HG03103 (cell line): ENCODE results near the gene PRSS27.
"Not testable (repeated sequence)": the region's sequence is repeated elsewhere in the genome, so short reads cannot be mapped to it uniquely, and the experiment has no call there.

Source experiments
- ATAC-seq: cut with Tn5 transposase; IDR thresholded peaks from one replicate; pipeline ENCODE4 v1.9.1; 2021; ENCODE audit warnings: low read depth; ENCODE audit not compliant: unreplicated experiment

PRSS27 gene

GRCh38 chr16:2699791-2700600, 20.0 kb downstream of the PRSS27 start:
- no peak for ATAC-seq

GRCh38 chr16:2698965-2699750, 20.9 kb downstream of the PRSS27 start:
- no peak for ATAC-seq

DNA sequence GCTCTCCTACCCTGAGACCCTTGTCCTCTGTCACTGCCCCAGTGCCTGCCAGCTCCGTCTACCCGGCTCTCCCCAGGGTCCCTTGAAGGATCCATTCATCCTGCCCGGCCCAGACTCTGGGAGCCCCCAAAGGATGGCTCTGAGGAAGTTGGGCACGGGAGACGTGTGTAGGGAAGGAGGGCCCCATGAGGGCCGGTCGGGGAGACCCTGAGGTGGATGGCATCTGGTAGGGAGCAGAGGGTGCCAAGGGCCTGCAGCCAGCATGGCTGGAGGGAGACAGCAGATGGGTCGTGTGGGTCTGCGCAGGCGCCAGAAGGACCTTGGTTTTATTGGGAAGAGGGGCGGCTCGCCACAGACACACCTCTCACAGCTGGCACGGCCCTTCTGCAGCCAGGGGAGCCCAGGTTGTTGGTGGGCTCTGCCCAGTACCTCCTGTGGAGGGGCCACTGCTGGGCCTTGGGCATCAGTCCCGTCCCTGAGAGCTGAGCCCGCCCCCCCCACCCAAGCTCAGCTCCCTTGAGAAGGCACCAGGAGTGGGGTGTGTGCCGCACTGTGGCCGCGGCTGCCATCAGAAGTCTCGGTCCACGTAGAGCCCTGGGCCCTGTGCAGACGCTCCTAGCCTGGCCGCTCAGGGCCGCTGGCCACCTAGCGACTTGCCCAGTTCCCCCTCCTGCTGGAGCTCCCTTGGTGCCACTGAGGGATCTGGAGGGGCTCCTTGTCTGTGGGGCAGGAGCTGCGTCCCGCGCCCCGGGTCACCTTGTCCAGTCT, 21.7 kb downstream of the PRSS27 start:
- ATAC-seq: no peak

DNA sequence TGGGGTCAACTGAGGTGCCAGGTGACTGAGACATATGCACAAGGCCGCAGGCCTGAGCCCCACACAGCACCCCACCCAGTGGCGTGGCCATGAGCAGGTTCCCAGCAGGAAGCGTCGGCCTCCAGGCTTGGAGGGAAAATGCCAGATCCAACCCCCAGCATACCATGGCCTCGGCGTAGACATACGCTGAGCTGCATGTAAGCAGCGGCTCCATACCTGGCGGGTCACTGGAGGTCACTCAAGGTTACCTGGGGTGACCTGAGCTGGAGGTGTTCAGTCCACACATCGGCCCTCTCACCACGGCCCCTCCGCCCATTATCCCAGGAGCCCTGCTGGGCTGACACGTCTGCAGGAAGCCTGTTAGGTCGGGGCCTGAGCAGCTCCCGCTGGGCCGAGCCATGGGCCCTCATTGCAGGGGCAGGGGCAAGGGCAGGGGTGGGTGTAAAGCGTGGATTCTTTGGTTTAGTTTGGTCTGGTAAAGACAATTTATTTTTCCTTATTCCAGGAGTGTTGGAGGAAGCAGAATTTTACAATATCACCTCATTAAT, 22.5 kb downstream of the PRSS27 start:
- ATAC-seq: no peak

DNA sequence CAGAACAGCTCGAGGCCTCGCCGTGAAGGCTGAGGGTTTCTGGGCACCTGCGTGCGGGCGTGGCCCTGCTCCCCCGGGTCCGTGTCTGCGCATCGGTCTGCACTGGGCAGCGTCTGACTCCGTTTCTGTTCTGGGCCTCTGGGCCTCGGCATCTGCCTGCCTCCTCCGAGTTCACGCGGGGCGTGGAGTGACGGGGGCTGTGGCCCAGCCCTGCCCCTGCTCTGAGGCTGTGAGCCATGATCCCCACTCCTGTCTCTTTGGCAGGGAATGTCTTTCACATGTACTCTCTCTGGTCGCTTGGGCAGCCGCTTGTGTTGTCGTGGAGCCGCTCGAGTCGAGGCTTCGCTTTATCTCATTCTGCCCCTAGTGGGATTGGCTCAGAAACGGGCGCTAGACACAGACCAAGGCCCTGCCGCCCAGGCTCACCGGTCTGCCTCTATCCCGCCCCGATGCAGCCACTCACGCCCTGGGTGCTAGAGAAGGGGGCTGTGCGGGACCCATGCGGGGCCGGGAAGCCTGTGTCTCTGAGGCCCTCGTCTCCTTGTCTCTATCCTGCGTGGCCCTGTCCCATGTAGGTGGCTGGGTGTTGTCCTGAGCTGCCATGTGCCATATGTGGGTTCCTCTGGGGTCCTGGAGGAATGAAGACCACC, 23.3 kb downstream of the PRSS27 start:
- not testable (repeated sequence) for ATAC-seq

- no peak for ATAC-seq
These were observed 26.9 kb downstream of the PRSS27 start for GRCh38 chr16:2692948-2693651.

DNA sequence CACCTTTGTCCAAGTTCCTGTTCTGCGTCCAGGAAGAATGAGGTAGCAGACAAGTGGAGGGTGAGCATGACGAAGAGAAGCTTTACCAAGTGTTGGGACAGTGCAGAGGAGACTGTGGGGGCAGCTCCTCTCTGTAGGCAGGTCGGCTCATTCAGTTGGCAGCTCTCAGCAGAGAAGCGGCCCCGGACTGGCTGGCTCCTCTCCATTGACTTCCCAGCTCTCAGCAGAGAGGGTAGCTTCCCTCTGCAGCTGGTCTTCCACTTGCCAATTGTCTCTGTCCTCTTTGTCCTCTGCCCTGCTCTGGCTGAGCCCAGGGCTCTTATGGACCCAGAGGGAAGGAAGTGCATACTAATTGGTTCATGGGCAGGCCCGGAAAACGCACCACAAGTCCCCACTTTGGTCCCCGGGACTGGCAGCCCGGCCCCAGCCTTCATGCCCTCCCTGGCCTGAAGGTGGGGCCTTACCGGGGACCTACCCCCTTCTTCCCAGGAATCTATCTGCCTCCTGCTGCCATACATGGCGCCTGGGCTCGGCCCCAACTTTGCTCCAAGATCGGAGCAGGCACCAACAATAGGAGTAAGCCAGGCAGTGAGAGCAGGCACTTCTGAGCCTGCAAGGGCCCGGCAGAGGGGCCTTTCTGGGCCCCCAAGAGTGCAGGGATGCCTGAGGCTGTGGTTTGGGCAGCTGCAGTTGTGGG, 27.6 kb downstream of the PRSS27 start:
- ATAC-seq: no peak

DNA sequence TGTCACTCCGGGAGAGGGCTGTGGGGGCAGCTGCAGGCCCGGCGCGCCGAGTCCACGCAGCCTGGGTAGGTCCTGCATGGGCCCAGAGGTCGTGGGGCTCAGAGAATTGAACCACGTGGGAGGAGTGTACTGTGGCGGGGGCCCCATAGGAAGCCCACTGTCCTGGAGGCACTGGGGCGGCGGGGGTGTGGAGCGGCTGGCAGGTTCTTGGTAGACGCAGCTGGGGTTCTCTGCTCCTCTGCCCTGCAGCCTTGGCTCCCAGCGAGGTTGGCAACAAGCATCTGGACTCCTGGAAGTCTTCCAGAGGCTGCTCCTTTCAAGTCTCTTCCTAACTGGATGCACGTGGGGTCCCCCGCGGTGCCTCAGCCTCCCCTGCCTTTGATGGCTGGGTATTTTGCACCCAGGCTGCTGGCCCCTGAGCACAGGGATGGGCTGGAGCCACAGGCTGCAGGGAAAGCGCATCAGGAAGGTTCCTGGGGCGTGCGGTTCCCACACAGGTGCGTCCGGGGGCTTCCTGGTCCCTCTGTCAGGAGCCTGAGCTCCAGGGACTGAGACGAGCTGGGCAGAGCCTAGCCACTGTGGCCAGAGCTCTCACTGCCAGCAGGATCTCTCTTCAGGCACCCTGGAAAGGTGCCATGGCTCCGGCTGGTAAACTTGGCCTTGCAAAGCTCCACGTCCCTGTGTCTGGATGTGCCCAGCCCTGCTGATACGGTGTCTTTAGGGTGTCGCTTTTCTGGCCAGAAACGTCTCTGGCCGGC, 28.4 kb downstream of the PRSS27 start:
- ATAC-seq: no peak

DNA sequence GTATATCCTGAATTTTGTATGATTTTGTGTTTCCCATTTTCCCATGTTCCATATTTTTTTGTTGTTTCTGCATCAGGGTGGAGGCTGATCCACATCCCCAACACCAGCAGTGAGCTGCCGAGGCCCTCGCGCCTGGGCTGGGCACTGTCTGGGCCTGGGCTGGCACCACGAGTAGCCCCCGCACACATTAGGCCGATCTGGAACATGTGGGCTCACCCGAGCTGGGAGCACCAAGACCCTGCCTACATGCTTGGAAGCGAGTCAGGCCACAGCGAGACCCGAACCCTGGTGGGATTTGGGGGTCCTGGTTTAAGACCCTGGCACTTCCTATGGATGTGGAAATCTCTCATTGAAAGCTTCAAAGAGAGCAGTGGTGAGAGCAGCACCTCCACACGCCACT, 29.2 kb downstream of the PRSS27 start:
- no peak for ATAC-seq

GRCh38 chr16:2689968-2690801, 29.8 kb downstream of the PRSS27 start:
- no peak for ATAC-seq

DNA sequence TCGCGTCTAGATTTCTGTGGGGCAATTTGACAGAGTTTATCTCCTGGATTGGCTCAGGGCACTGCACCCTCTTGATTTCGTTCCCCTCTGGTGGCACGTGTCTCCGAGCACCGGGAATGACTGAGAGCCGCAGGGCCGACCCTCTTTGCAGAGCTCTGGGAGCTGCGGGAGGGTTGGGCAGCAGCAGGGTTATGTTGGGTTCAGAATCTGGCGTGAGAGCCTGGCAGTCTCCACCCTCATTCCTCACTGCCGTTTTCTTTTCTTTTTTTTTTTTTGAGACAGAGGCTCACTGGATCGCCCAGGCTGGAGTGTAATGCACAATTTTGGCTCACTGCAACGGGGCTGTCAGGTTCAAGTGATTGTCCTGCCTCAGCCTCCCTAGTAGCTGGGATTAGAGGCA, 30.6 kb downstream of the PRSS27 start:
- not testable (repeated sequence) for ATAC-seq

DNA sequence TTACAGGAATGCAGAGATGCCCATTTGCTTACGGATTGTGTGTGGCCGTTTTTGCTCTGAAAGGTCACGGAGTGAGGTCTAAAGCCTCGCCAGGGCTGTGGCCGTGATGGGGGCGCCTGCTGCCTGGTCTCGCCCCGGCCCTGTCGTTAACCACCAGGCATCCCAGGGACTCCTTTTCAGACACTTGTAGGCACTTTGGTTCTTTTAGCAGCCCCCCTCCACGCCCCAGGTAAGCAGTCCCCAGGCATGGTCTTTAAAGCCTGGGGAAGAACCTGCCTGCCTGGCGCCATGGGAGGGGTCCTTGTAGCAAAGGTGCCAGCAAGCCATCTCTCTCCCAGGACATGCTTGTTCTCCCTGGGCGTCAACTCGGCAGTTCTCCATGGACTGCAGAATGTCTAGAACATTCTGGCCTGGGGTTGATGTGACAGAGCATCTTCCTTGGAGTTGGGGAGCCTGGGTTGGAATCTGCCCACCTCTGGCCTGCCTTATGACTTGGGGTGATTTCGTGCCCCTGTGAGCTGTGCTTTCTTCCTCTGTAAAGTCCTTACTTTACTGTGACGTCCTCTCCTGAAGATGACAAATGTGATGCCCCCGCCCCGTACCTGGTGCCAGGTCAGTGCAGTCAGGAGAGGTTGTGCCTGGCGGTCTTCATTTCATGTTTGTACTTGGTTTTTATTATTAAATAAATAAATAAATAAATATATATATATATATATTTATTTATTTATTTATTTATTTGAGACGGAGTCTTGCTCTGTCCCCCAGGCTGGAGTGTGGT, 32.3 kb downstream of the PRSS27 start:
- no peak for ATAC-seq

GRCh38 chr16:2686912-2687507, 33.0 kb downstream of the PRSS27 start:
- ATAC-seq: no peak

DNA sequence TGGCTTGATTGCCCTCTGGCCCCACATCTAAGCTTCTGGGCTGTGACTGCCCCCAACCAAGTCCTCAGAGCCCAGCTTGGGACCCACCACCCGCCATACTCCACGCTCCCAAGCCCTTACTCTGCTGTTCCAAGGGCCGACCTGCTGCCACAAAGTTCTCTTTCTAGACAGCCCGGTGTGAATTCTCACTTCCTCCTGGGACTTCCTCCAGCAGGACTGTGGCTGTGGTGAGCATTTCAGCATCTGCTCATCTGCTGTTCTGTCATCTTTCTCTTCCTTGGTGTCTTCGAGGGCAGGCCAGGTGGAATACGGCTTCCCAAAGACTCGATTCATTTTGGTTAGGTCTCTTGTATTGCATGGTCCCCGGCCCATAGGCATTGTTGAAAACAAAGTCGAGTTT, 33.9 kb downstream of the PRSS27 start:
- not testable (repeated sequence) for ATAC-seq

DNA sequence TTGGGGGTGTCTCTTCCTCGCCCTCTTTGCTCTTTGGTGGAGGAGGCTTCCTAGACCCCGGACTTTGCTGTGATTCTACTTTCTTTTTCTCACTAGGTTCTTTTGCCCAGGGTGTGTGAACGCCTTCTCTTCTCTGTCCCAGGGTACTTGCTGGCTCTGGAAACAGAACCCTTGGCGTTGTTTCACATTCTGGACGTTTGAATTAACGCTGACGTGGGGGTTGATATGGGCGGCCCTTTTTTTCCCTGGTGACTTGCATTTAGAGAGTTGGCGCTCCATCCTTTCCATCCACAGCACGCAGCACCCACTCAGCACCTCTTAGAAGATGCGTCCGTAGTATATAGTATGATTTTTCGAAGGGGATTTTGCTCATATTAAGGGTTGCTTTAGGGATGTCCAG, 37.0 kb downstream of the PRSS27 start:
- not testable (repeated sequence) for ATAC-seq

GRCh38 chr16:2682209-2683021, 37.6 kb downstream of the PRSS27 start, which contains the start of gene KCTD5:
Gene KCTD5, plus strand, starts transcription at chr16:2682523. Its CDS starts 26 bp downstream, at chr16:2682549.
- peak; percentile 45 for ATAC-seq
